NCI-H2196 (cell line): ENCODE results near the gene DUS1L.
A peak's percentile ranks its signal among the peaks of the same experiment; 100 is the strongest.

Experiments used
- DNase-seq: peaks from one replicate; lab custom pipeline; 2025; ENCODE audit not compliant: unreplicated experiment; lab: John Stamatoyannopoulos, UW

Gene DUS1L

GRCh38 chr17:82056729-82057621 lies 8.6 kb downstream of the DUS1L start:
- DNase-seq: no peak

- DNase-seq: no peak
Measured at GRCh38 chr17:82055965-82056728, 9.5 kb downstream of the DUS1L start.

GRCh38 chr17:82055023-82055964 lies 10.3 kb downstream of the DUS1L start:
- DNase-seq: no peak

- no peak for DNase-seq
Measured at GRCh38 chr17:82054351-82055022, 11.1 kb downstream of the DUS1L start.

GRCh38 chr17:82053556-82054263 lies 11.9 kb downstream of the DUS1L start:
- DNase-seq: no peak

- no peak for DNase-seq
Measured at GRCh38 chr17:82053130-82053529, 12.5 kb downstream of the DUS1L start.

- no peak for DNase-seq
Measured at GRCh38 chr17:82052638-82053059, 13.0 kb downstream of the DUS1L start.

- DNase-seq: peak; percentile 83
Measured at GRCh38 chr17:82051776-82052637, 13.6 kb downstream of the DUS1L start, which contains the start of the genes GPS1 and RFNG. TSS of gene GPS1 (plus strand) at chr17:82051898. CDS start at chr17:82051932, 34 bp downstream. TSS of gene RFNG (minus strand) at chr17:82051811. CDS start at chr17:82051766, 45 bp downstream.

- no peak for DNase-seq
Measured at GRCh38 chr17:82050761-82051641, 14.6 kb downstream of the DUS1L start.

GRCh38 chr17:82050152-82050760 lies 15.3 kb downstream of the DUS1L start:
- DNase-seq: no peak

GRCh38 chr17:82049521-82049971 lies 16.1 kb downstream of the DUS1L start:
- DNase-seq: no peak

- no peak for DNase-seq
Measured at GRCh38 chr17:82049106-82049505, 16.5 kb downstream of the DUS1L start.

- DNase-seq: no peak
Measured at GRCh38 chr17:82048571-82048971, 17.0 kb downstream of the DUS1L start.

GRCh38 chr17:82047914-82048570 lies 17.6 kb downstream of the DUS1L start:
- DNase-seq: no peak

GRCh38 chr17:82047379-82047778 lies 18.2 kb downstream of the DUS1L start:
- no peak for DNase-seq

- DNase-seq: no peak
Measured at GRCh38 chr17:82046903-82047302, 18.7 kb downstream of the DUS1L start.
